NCI-H2196 treated with DMSO at 0.1 percent for 48 hours (cell line): ENCODE measurements around the gene CALD1.

Experiments used
- DNase-seq: peaks from one replicate; lab custom pipeline; 2025; ENCODE audit not compliant: unreplicated experiment; lab: John Stamatoyannopoulos, UW

CALD1 gene

GRCh38 chr7:134787064-134787463 is 7.6 kb downstream of the CALD1 start:
- no peak for DNase-seq

DNA sequence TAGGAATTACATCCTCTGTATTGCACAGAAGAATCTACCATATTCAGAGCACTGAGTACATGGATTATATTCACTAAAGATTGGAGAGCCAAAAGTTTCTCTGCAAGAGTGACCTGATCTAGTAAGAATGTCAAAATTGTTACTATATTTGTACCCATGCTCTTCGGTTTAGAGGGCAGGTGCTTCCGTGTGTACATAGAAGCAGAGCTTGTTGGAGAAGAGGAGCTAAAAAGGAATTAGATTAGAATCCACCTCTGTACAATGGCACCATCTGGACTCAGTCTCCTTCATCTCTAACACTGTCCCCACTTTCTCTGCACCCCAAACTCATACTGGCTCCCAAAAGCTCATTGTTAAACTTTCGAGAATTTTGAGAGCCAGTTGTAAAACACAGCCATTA is 8.3 kb downstream of the CALD1 start:
- no peak for DNase-seq

DNA sequence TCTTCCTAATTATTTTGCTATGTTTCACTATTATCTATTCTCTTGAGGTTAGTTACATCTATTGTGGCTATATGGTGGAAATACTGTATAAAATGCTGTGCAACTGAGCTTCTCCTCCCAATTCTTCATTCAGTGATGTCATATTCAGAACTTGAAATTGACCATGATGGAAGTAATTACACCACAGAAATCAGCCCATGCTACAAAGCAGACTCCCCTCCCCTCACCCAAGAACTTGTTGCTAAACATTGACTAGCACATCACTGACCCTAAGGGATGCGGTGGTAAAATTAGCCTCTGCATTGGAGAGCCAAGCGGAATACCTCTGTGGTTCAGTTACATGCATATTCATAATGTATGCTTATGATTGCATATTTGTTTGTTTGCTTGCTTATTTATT is 8.8 kb downstream of the CALD1 start:
- DNase-seq = no peak

DNA sequence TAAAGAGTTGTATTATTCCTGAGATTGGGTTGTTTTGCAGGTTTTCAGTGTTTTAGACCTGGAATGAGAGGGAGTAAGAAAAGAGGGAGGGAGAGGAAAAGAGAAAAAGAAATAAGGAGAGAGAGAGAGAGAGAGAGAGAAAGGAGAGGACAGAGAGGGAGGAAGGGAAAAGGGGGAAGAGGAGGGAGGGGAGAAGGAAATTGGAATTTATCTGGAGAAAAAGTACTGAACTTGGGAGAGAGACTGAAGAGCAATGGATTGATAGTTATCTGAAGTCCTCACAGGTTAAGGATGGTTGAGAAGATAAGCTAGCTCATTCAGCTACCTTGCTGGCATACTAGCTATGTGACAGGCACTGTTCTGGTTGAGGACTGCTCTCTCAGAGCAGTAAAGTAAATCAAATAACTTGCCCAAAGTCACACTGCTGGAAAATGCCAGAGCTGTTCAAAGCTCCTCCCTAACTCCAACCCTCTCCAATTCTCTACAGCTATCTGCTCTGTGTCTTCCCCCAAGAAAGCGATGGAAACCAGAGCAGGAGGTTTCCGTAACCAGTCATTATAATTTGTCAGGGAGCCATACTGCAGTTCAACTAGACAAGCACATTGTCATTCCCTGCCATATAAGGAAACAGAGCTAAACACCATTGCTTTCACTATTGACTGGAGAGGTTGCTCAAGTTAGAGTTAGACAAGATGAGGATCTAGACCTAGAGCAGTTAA is 10.7 kb downstream of the CALD1 start:
- no peak for DNase-seq

- no peak for DNase-seq
Measured at GRCh38 chr7:134792968-134793367, 13.5 kb downstream of the CALD1 start.

- no peak for DNase-seq
Measured at GRCh38 chr7:134795231-134795630, 15.8 kb downstream of the CALD1 start.

GRCh38 chr7:134798155-134798554 is 18.7 kb downstream of the CALD1 start:
- DNase-seq = no peak

DNA sequence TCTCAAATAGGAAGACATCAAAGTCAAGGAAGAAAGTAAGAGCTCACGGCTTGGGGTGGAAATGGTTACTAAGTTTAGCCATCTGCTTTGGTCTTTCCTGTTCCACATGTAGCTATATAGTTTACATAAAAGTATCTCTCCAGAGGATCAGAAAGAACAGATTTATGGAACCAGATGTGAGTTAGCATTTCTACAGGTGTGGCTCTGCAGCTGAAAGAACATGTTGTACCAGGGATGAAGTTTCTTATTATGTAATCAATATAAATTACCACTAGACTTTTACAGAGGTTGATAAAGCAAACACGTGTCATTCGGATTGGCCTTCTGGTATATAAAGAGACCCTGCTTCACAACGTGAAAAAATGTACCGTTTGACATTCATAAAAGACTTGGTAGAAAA is 19.9 kb downstream of the CALD1 start:
- DNase-seq = no peak

GRCh38 chr7:134802762-134803161 is 23.3 kb downstream of the CALD1 start:
- no peak for DNase-seq

GRCh38 chr7:134804351-134804750 is 24.9 kb downstream of the CALD1 start:
- DNase-seq = no peak

GRCh38 chr7:134804854-134805253 is 25.4 kb downstream of the CALD1 start:
- DNase-seq = no peak

DNA sequence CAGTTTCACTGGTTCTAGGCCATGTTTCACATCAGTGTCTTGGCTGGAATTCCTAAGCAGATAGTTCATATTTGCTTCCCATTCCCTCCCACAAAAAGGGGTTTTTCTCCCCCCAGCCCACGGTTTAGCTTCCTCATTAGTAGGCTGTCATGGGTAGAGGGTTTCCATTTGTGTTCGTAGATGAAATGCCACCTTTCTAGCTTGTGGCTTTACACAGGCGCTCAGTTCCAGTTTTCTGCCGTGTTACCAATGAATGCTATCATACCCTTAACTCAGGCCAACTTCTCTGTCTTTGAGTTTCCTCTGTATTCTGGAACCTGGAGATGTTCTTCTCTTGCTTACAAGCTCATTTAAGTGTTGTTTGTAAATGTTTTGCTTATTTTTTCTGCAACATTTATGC is 26.8 kb downstream of the CALD1 start:
- no peak for DNase-seq

GRCh38 chr7:134809616-134810015 is 30.2 kb downstream of the CALD1 start:
- DNase-seq = no peak

DNA sequence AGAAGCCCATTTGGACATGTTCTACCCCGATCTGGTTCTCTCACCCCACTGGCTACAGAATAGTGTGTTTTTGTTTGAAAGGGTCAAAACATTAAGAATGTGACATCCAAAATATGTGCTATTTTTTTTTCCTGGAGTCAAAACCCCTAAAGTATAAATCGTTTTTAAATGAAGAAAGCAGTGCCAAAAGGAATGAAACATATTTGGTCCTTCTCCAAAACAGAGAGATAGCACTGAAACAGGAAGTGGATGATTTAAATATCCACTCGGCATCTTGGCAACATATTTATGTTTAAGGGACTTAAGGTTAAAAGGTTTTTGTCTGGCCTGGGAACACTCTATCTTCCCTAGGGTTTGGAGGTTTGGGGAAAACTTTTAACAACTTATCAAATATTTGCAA is 32.3 kb downstream of the CALD1 start:
- no peak for DNase-seq

DNA sequence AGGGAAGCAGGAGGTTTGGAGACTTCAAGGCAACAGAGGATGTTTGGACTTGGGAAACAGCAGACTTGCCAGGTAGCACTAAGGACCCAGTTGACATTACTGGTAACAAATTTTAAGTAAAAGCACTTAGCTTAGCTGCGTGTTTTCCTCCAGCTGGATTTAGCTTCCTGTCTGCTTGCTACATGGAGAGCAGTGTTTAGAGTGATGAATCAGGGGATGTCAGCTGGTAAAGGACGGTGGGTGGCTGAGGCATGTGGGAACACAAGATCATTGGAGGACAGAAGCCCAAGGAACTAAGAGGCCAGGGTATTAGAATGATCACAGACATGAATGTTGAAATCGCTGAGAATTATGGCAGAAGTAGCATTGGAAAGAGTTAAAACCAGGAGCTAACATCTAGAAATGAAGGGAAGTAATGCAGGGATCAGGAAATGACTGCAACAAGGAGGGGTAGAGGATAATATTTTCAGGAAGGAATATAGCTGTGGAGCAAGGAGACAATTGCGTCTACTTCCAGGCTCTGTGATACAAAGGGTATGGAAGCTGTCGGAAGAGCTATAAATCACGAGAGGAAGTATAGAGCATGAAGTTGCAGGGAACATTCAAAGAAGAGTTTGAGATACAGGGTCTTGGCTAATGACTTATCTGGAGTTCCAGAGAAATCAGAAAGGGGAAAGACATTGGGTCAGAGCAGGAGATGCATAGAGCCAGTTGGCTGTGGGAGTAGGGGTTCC is 34.4 kb downstream of the CALD1 start:
- no peak for DNase-seq

DNA sequence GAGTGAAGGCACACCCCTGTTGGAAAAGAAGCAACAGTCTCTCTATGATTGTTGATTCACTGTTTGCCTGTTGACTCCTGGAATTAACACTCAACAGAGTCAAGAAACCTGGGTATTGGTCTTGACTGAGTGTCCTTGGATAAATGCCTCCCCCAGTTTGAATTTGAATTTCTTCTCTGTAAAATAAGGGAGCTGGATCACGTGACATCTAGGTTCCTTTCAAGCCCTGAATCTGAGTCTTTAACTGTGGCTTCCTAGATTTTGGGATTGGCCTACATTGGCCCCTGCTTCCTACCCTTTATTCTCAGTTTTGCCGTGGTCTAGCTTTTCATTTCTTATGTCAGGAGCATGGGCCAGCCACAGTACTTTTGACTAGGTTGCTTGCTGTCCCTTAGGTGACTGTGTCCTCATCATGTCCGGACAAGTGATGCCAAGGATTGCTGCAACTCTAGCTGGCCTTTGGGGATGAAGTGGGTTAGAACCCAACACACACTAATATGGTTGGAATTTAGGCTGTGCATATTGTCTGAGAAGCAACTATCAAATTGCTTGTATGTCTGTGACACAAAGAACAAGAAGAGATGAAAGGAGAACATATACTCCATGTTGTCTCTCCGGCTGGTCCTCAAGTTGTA is 35.4 kb downstream of the CALD1 start:
- no peak for DNase-seq

DNA sequence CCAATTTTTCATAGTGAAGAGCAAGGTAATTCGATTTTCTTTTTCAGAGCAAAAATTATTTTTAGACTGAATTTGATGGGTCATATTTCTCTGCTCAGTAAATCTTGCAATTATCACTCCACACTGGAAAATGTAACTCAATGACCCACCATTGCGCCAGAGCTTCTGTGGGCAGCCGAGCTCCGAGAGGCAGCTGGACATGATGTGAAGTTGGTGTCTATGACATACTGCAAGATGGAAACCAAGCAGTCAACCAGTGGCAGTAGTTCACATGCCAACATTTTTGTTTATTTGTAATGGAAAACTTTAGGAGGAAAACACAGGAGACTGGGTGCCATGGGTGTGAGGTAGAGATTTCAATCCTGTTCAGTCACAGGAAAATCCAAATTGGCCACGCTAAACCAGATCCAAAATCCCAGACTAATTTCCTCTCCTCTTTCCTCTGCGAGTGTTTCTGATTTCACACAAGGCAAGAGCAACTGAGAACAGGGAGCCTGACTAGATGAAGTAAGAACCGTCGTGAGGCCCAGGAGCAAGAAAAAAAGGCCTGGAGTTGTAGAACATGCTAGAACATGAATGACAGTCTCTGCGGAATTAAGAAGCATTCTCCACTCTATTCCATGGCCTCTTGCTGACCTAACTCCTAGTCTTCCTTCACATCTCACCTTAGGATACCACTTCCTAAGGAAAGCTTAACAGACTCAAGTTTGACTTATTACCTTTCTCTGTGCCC is 39.3 kb downstream of the CALD1 start:
- no peak for DNase-seq

GRCh38 chr7:134819401-134819800 is 40.0 kb downstream of the CALD1 start:
- DNase-seq = no peak

- no peak for DNase-seq
Measured at GRCh38 chr7:134820295-134820694, 40.9 kb downstream of the CALD1 start.

- DNase-seq = no peak
Measured at GRCh38 chr7:134820778-134821177, 41.3 kb downstream of the CALD1 start.

- DNase-seq = no peak
Measured at GRCh38 chr7:134823400-134823799, 44.0 kb downstream of the CALD1 start.

DNA sequence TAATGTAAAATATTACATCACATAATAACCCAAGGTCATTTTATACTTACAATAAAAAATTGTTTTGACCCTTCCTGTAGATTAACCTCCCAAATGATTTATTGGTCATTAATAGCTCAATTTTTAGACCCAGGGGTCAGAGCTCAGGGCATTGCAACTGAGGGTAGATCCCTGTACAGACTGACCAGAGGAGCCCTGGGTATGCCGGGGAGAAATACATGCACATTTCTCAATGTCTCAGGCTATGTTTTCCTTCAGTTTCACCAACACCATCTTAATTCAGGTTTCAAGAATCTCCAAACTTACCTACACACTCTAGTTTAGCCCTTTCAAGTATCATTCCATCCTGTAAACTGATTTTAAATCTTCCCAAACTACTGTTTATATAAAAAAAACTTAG is 46.2 kb downstream of the CALD1 start:
- no peak for DNase-seq
